WTC11 (cell line): ENCODE measurements around the gene KDM5B.

ENCODE experiments used
- CTCF ChIP-seq: fragments of 200-600 bp; IDR thresholded peaks from 2 replicates; pipeline ENCODE4 v1.8.0; 2022; ENCODE audit warnings: antibody characterized with exemption
- TF ChIP-seq, protein P1 (sequence below): sonication (generic); formaldehyde crosslinking; IDR thresholded peaks from 2 replicates; pipeline ENCODE4 v1.8.1; 2023; ENCODE audit warnings: mild to moderate bottlenecking, missing genetic modification reagents, moderate library complexity

DNA sequence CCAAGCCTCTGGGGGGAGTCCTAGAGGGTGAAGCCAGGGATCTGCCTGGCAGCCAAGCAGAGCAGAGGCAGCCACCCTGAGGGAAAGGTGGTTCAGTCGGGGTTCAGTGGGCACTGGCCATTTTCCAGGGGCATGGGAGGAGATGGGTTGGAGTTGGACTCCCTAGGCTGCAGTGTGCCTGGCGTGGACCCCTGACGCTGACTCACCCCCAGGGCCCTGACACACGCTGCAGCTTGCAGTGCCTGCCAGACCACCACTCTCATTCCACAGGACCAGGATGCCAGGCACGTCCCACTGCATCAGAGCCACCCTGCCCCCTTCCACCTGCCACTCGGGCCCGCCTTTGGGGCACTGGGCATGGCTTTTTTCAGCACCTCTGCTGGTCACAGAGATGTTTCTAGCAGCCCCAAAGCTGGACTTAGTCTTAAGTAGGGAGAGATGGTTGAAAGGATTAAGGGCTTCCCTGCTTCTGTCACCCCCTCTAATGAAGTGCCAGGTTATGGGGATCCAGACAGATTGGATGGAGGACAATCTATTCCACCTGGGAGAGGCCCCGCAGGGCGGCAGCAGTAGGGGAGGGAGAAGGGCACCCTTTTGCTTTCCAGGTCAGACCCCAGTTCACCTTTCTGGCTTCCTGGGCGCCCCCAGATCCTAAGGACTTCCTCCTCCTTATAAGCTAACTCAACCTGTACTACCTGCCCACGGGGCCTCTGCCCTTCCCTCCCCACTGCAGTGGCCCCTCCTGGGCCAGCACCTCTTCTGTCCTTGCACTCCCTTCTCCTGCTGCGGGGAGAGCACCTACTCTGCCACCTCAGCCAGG is 99.6 kb downstream of the KDM5B start:
- TF ChIP-seq, protein P1, sequence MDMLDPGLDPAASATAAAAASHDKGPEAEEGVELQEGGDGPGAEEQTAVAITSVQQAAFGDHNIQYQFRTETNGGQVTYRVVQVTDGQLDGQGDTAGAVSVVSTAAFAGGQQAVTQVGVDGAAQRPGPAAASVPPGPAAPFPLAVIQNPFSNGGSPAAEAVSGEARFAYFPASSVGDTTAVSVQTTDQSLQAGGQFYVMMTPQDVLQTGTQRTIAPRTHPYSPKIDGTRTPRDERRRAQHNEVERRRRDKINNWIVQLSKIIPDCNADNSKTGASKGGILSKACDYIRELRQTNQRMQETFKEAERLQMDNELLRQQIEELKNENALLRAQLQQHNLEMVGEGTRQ (CRISPR knock-in tag): no peak
- no peak for TF ChIP-seq CTCF
